Measurements from ENCODE around the gene TTC32. TPM values are rescaled to one million over a fixed set of nuclear protein-coding genes. Genes with fewer than 3 reads are reported as not detected.
"Not testable (repeated sequence)": the region's sequence is repeated elsewhere in the genome, so short reads cannot be mapped to it uniquely, and the experiment has no call there.

Gene TTC32
- 5.7 and 14.8 TPM in 2 replicates for total RNA-seq (2014; rRNA removed)
- polyA plus RNA-seq (2012) = 2.6 TPM

DNA sequence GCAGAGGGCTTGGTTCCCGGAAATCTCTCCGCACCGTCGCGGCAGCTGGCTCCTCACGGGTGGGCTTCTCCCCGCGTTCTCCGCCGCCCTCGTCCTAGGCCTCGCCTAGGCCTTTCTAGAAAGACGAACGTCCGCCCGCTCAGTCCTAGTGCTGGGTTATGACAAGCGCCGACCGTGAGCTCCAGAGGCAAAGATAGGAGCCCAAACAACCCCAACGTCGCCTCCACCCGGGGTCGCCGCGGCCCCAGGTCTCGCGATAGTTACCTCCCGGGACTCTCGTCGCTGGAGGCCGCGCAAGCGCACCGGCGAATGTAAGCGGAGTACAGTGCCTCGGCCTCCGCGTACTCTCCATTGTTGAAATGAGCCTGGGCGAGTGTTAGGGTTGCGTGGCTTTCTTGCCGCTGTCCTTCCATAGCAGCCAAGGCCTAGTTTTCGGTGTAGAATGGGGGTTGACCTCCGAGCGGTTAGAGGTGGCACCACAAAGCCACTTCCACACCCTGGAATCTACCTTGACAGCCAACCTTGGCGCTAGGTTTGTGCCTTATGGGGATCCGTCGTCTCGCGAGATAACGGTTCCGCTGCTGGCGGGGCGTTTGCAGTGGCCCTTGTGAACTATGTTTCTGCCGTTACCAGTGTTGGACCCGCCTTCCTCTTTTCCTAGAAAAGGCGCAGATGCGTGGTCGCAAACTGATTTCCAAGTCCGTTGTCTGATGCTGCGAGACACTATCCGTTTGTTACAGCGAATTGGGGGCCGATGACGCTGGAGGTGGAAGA lies at the start of gene TTC32:
TSS of gene TTC32 (minus strand) at position 542 of the 774 bp plus-strand sequence. CDS start at position 413, 129 bp downstream.
- DNase-seq (ENCODE audit: low read depth) = peak; percentile 92

DNA sequence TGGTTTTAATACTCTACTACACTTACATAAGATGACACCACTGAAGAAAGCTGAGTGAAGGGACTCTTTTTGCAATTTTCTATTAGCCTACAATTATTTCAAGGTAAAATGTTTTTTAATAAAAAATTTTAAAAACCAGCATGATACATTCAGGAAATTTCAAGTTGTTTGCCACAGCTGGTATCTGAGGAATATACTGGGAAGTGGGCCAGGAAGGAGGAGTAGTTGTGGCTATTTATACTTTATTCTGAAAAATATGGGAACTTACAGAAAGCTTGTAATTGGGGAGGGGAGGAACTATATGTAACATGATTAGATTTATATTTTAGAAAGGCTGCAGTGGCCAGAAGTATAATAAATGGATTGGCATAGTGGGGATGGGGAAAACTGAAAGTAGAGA lies 47.3 kb upstream of the TTC32 start:
- DNase-seq (ENCODE audit: low read depth) = peak; percentile 42

DNA sequence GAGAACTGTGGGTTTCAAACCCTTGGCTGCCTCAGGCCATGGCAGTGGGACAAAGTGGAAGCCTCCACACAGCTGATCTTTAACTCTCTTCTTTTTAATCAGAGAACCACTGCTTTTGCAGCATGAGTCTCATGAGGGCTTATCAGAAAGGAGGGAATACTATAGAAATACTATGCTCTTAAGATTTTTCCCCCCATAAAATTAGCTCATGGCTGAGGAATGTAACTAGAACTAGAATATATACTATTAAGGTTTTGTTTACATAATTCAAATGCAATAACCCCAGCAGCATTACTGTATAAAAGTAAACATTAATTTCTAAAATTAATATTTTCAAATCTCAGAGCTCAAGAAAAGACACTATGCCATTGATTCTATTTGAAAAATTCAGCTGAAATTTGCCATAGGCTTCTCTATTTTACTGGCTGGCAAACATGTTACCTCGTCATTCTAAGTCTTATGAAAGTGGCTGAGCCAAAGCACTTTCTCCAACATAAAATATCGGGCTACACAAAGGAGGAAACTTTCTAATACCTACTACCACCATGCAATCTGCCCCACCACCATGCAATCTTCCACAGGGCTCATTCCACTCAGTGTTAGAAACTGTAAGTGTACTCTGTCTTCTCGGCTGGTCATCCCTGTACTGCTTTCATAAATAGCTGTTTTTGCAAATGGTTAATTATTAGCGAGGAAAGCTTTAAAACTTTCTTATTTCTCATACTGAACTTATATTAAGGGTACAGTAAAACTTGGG lies 45.6 kb upstream of the TTC32 start:
- DNase-seq (ENCODE audit: low read depth) = no peak

DNA sequence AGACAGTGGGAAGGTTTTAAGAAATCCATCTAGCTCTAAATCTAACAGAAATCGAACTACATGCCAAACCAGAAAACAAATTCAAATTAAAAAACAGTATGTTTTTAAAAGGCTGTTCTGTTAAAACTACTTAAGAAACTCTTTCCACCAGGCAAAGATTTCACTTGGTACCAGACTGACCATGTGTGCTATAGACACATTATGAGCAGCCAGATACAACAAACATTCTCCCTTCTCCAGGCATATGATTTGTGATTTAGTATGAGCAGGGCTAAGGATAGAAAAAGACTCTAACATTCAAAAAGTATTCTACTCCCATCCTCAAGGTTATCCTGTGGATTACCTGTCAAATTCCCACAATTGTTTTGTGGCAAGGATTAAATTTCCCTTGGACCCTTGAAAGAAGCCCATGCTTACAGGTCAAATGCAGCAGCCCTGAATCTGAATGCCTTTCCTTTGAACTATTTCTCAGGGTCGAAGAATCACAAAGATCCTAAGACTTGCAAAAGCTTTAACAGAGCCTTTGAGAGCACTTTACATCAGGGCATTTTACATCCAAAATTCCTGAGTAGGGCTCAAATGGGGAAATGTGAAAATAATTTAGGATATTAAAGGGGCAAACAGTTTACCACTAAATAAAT lies 42.5 kb upstream of the TTC32 start:
- DNase-seq (ENCODE audit: low read depth) = no peak

DNA sequence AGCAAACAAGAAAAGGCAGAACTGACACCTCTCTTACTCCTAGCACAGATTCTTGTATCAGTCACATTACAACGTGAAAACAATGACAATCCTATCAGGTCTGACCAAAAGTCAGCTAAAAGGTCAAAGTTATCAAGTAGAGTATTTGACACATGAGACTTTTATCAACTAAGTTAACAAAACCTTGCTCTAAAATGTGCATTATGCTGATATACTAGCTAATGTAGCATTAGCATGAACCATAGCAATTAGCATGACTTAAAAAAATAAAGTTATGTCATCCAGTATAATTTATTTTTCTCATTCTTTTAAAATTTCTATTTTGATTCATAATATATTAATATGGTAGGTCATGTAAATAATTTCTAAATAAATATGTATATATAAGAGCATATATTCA lies 41.4 kb upstream of the TTC32 start:
- no peak for DNase-seq (ENCODE audit: low read depth)

DNA sequence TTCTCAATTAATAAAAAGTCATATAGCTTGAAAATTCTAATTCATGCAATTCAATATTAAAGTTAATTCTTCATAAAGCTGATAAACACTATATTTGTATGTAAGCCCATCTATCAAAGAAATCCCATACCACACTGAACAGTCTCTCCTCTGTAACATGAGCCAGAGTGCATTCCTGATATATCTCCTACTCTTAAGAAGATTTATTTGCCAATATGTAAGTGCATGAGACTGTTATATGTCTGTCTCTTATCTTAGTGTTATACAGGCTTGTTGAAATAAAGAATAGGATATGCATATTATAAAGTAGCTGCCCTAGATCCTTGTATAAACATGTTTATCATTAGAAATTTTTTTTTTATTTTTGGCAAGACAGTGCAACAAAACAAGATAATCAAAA lies 40.4 kb upstream of the TTC32 start:
- DNase-seq (ENCODE audit: low read depth) = no peak

DNA sequence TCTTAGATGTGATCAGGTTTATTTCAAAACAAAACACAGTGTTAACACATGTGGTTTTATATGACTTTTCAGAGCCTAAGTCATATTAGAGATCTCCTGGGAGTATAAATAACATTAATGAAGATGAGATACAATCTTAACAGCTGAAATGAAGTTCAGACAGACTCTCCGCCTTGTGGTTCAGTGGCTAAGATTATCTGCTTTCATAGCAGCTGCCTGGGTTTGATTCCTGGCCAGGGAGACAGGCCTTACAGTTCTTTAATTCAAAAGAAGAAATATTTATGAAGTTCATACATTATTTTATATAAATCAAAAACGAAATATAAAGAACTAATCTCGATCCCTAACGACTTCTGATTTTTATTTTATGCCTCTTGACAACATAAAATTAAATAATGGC lies 35.2 kb upstream of the TTC32 start:
- peak; percentile 50 for DNase-seq (ENCODE audit: low read depth)

DNA sequence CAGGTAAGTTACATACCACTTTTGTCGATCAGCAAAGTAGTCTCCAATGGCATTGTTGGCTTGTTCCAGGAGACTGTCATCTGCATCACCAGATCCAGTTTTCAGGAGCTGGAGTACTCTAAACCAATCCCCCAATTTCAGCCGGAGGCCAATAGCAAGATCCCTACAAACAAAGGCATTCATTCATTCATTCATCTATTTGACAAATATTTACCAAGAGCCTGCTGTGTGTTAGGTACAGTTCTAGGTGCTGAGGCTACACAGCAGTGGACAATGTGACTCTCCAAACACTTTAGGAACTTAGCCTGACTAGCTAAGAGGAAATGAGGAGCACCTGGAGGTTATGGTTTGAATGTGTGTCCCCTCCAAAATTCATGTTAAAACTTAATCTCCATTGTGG lies 34.4 kb upstream of the TTC32 start:
- DNase-seq (ENCODE audit: low read depth) = no peak

DNA sequence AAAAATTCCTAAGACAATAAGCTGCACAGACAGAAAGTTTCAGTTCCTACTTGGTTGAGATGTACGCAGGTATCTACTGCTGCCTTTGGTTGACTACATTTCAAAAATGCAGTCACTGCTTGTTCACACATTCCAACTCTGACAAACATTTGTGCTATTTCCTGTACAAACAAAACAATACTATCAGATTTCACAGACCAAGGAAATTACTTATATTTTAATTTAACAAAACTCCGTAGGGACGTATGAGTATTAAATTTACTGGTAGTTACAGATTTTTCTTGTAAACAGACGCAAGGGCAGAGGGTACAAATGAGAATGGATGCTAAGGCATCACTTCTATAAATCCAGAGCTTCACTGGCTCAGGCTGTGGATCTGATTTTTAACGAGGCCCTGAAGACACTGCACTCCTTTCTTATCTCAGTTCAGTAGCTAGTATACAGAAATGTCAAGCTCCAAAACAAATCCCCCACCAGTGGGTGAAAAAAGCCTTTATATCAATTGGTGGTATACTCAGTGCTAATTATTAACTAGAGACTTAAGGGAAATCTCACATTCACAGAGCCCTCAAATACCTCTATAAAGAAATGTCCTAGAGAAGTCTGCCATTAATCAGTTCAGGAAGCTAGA lies 31.7 kb upstream of the TTC32 start:
- DNase-seq (ENCODE audit: low read depth) = peak; percentile 87

DNA sequence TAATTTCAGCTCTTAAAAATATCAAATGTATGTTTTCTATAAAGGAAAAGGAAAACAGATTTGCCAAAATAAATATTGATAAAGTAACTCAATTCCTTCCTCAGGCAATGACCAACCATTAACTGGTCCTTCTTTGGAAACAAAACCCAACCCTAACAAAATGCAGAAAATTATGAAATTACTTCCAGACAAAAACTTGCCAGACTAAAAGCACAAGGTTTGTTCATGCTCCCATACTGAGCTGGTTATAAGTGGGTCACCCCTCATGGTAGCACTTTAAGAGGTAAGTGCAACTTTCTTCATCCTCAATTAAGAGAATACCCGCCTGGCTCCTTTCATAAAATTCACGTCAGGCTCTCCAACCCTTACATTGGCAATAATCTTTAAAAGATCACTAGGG lies 31.1 kb upstream of the TTC32 start:
- no peak for DNase-seq (ENCODE audit: low read depth)

DNA sequence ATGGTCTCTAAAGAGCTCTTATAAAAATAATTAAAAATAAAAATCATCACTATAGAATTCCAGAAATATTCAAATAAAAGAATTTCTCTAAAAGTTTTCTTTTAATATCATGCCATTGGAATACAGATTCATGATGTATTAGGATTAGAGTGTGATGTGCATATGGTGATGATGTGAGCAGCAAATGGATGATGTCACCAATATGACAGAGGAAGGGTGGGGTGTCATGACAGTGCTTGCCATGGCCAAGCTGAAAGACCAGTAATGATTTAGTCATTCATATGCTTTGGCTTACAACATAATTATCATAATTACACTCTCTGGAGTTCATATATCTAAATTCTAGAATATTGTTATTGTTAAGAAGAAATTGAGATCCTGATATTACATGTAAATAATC lies 27.4 kb upstream of the TTC32 start:
- no peak for DNase-seq (ENCODE audit: low read depth)

DNA sequence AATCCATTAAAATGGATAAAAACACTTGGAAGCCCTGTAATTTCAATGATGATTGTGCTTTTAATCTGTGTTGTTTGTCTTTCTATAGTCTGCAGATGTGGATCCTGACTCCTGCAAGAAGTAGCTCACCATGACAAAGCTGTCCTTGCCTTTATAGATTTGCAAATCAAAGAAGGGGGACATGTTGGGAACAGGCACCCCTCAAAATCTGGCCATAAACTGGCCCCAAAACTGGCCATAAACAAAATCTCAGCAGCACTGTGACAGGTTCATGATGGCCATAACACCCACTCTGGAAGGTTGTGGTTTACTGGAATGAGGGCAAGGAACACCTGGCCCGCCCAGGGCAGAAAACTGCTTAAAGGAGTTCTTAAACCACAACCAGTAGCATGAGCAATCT lies 26.0 kb upstream of the TTC32 start:
- DNase-seq (ENCODE audit: low read depth) = not testable (repeated sequence)

DNA sequence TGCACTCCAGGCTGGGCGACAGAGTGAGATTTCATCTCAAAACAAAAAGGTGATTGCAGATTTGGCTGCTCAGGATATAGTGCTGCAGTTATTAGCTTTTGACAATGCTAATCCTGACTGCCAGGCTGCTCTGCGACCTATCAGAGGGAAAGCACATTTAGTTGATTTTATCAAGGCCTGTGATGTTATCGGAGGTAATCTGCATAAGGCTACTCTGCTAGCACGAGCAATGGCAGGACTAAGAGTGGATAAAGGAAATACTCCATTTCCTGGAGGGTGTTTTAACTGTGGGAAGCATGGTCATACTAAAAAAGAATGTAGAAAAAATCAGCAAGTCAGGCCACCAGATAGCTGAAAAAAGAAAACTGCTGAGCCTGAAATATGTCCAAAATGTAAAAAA lies 22.7 kb upstream of the TTC32 start:
- DNase-seq (ENCODE audit: low read depth) = not testable (repeated sequence)

DNA sequence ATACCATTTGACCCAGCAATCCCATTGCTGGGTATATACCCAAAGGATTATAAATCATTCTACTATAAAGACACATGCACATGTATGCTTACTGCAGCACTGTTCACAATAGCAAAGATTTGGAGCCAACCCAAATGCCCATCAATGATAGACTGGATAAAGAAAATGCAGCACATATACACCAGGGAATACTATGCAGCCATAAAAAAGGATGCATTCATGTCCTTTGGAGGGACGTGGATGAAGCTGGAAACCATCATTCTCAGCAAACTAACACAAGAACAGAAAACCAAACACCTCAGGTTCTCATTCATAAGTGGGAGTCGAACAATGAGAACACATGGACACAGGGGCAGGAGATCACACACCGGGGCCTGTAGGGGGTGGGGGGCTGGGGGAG lies 20.4 kb upstream of the TTC32 start:
- DNase-seq (ENCODE audit: low read depth) = not testable (repeated sequence)

DNA sequence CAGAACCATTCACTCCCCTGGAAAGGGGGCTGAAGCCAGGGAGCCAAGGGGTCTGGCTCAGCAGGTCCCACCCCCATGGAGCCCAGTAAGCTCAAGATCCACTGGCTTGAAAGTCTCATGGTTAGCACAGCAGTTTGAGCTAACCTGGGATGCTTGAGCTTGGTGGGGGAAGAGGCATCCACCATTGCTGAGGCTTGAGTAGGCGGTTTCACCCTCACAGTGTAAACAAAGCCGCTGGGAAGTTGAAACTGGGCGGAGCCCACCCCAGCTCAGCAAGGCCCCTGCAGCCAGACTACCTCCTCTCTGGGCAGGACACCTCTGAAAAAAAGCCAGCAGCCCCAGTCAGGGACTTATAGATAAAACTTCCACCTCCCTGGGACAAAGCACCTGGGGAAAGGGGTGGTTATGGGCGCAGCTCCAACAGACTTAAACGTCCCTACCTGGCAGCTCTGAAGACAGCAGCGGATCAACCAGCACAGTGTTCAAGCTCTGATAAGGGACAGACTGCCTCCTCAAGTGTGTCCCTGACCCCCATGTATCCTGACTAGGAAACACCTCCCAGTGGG lies 14.7 kb upstream of the TTC32 start:
- DNase-seq (ENCODE audit: low read depth) = no peak

DNA sequence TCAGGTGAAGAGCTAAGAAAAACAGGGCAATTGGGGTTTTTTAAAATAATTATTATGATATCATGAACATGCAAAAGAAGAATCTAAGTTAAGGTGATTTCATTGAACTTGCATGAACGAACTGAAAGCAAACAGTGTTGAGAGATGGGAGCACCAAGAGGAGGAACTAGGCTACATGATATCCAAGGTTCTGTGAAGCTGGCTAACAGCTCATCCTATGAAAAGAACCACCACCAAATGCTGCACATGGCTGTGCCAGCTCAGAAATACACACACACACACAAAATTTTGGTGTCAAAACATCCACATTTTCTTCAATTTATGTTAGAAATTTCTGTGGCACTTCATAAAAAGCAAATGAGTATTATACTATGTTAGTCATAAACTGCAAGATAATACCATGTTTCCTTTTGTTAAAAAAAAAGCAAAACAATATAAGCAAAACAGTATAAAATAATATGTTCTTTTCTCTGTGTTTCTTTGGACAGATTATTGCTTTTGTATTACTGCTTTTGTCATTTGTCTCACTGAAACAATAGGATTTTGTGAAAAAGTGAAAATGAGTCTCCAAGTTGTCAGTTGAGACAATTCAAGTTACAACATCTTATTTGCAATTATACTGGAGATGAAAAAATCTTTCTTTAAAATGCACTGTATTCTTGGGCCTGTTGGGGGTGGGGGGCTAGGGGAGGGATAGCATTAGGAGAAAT lies 12.6 kb upstream of the TTC32 start:
- peak; percentile 36 for DNase-seq (ENCODE audit: low read depth)

DNA sequence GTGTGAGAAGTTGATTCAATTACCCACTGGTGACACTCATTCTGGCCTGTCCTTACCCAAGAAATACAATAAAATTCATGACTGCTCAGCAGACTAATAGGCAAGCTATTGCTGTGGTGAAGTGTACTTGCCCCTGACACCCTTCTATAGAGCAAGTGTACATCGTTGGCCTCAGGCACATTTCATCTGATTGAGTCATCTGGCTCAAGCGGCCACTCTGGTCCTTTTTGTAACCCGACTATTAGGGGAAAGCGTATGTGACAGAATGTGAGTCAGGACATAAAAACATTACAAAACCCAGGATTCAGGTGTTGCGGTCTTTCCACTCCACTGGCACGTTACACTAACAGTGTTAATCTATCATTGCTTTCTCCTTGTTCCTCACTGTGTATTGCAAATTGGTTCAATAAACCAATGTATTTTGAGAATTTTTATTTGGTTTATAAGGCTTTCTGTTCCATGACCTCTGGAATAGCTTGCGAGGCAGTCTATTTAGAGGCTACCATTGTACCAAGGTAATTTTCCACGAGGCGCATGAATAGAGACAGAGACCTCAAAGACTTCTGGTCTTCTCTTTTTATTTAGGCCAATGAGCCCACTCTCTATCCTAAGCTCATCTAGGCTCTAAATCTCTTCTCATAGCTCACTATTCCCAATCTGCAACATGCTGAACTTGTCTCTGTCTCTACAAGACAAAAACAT lies 10.2 kb upstream of the TTC32 start:
- DNase-seq (ENCODE audit: low read depth) = peak; percentile 97

DNA sequence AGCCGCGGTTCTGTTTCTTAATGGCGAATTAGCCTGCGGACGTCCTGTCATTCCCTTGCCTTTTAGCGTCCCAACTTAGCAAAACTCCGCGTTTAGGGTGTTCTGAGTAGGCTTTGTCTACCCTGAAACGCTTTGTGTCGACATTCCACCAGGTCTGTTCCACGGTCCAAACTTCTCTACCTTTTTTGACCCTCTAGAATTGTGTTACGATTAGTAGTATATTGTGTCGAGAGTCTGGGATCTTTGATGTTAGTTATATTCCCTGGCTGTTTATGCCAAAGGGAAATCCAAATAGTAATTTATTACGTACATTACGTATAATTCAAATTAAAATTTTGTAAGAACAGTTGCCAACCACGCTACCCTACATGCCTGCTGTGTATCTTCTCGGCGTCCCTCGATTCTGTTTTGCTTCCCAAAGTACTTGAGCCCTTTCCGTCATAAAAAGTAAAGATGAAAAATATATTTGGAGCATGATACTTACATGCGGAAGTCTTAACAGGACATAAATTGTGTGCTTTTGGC lies 495 bp upstream of the TTC32 start:
- peak; percentile 32 for DNase-seq (ENCODE audit: low read depth)

DNA sequence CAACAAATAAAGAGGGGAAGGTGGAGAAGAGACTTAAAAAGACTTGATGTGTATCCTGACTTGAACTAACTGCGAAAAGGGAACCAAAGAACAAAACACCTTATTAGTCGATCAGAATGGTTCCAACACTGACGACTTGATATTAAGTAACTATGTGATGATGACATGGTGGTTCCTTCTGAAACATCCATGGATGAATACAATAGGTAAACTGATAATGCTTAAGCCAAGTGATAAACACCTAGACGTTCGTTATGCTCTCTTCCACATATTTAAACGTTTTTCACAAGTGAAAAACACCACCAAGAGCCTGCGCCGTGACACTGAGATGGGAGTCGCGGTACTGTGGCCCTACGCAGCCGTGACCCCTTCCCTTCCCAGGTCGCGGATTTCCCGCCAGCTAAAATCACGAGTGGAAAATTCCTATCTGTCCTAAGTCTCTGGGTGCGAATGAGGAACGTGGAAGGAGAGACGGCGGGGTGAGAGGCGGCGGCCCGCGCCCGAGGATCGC lies 797 bp downstream of the TTC32 start:
- no peak for DNase-seq (ENCODE audit: low read depth)

Measured in LHCN-M2 (cell line).